GM23338 (cell line): ENCODE measurements around the gene KDM4B. TPM values are rescaled to one million over a fixed set of nuclear protein-coding genes. Genes with fewer than 3 reads are reported as not detected.

ENCODE experiments used
- ATAC-seq: fragments of 200-7000 bp; cut with Tn5 transposase; 3 replicates; pipeline ENCODE4 v1.9.1; 2020
- DNase-seq: peaks from one replicate; pipeline ENCODE4 v3.0.0-alpha.2; 2015; ENCODE audit warnings: low spot score
- H2AFZ ChIP-seq: fragments of 200-600 bp; sonication (generic); 2 replicates; pipeline ENCODE4 v1.8.0; 2016; ENCODE audit warnings: antibody characterized with exemption, mild to moderate bottlenecking, moderate library complexity
- H3F3A ChIP-seq: fragments of 200-600 bp; sonication (generic); replicated peaks from 2 replicates; pipeline ENCODE4 v1.8.0; 2017; ENCODE audit warnings: antibody characterized with exemption, mixed run types, low read depth
- H3K27ac ChIP-seq: fragments of 200-600 bp; sonication (generic); 2 replicates; pipeline ENCODE4 v1.6.1; 2016; ENCODE audit warnings: low read depth
- H3K27me3 ChIP-seq: fragments of 200-600 bp; sonication (generic); 2 replicates; pipeline ENCODE4 v1.8.0; 2016; ENCODE audit warnings: mild to moderate bottlenecking, mixed run types, moderate library complexity; ENCODE audit not compliant: insufficient read depth
- H3K36me3 ChIP-seq: fragments of 200-600 bp; sonication (generic); 2 replicates; pipeline ENCODE4 v1.8.0; 2016; ENCODE audit warnings: mild to moderate bottlenecking; ENCODE audit not compliant: insufficient read depth
- H3K4me1 ChIP-seq: fragments of 200-600 bp; sonication (generic); 2 replicates; pipeline ENCODE4 v1.8.0; 2016; ENCODE audit warnings: mild to moderate bottlenecking, moderate library complexity; ENCODE audit not compliant: insufficient read depth
- H3K4me2 ChIP-seq: fragments of 200-600 bp; sonication (generic); 2 replicates; pipeline ENCODE4 v1.7.1; 2017; ENCODE audit warnings: mixed run types
- H3K4me3 ChIP-seq: fragments of 200-600 bp; sonication (generic); 2 replicates; pipeline ENCODE4 v1.6.1; 2016; ENCODE audit warnings: mixed run types
- H3K79me2 ChIP-seq: fragments of 200-600 bp; sonication (generic); replicated peaks from 2 replicates; pipeline ENCODE4 v1.8.0; 2017; ENCODE audit warnings: mild to moderate bottlenecking; ENCODE audit not compliant: insufficient read depth
- H3K9me2 ChIP-seq: fragments of 200-600 bp; sonication (generic); 2 replicates; pipeline ENCODE4 v1.8.0; 2017; ENCODE audit not compliant: insufficient read depth
- H4K20me1 ChIP-seq: fragments of 200-600 bp; sonication (generic); replicated peaks from 2 replicates; pipeline ENCODE4 v1.8.0; 2017; ENCODE audit warnings: mild to moderate bottlenecking; ENCODE audit not compliant: insufficient read depth
- H3K27ac Mint-ChIP-seq: 2 replicates; pipeline ENCODE4 v1.8.0; 2020; ENCODE audit warnings: inconsistent platforms, mild to moderate bottlenecking, moderate library complexity, mixed read lengths
- H3K27me3 Mint-ChIP-seq: 3 replicates; pipeline ENCODE4 v1.8.0; 2022; ENCODE audit warnings: low read depth, mild to moderate bottlenecking, moderate library complexity, mixed read lengths, inconsistent platforms; ENCODE audit not compliant: insufficient read depth, poor library complexity
- H3K36me3 Mint-ChIP-seq: 3 replicates; pipeline ENCODE4 v1.8.0; 2021; ENCODE audit warnings: low read depth, mild to moderate bottlenecking, inconsistent platforms, moderate library complexity, mixed read lengths
- H3K4me1 Mint-ChIP-seq: 3 replicates; pipeline ENCODE4 v1.8.0; 2020; ENCODE audit warnings: mild to moderate bottlenecking, inconsistent platforms, mixed read lengths
- H3K4me3 Mint-ChIP-seq: 3 replicates; pipeline ENCODE4 v1.8.0; 2021; ENCODE audit warnings: moderate library complexity, mild to moderate bottlenecking, inconsistent platforms, mixed read lengths
- H3K9me3 Mint-ChIP-seq: 3 replicates; pipeline ENCODE4 v1.8.0; 2020; ENCODE audit warnings: moderate library complexity, mild to moderate bottlenecking, inconsistent platforms, mixed read lengths
- CREB1 ChIP-seq: fragments of 250-450 bp; sonication (Bioruptor Pico); IDR thresholded peaks from 2 replicates; pipeline ENCODE4 v1.5.0; 2020; ENCODE audit warnings: low read depth, mild to moderate bottlenecking, moderate library complexity
- EZH2 ChIP-seq: fragments of 200-600 bp; sonication (generic); IDR thresholded peaks from one replicate; pipeline ENCODE4 v1.8.0; 2017; ENCODE audit warnings: antibody characterized with exemption, mild to moderate bottlenecking, low read depth; ENCODE audit not compliant: unreplicated experiment
- EZH2phosphoT487 ChIP-seq: fragments of 200-600 bp; sonication (generic); IDR thresholded peaks from one replicate; pipeline ENCODE4 v1.8.1; 2018; ENCODE audit warnings: antibody characterized with exemption; ENCODE audit not compliant: unreplicated experiment
- JUNB ChIP-seq: IDR thresholded peaks from one replicate; pipeline ENCODE4 v1.6.1; 2016; ENCODE audit warnings: antibody characterized with exemption; ENCODE audit not compliant: unreplicated experiment
- NANOG ChIP-seq: IDR thresholded peaks from 2 replicates; pipeline ENCODE4 v1.6.1; 2016; ENCODE audit warnings: antibody characterized with exemption, borderline replicate concordance
- POLR2AphosphoS5 ChIP-seq: IDR thresholded peaks from 2 replicates; pipeline ENCODE4 v1.6.1; 2016; ENCODE audit warnings: antibody characterized with exemption, low read depth
- STAT1 ChIP-seq: IDR thresholded peaks from one replicate; pipeline ENCODE4 v1.6.1; 2016; ENCODE audit warnings: antibody characterized with exemption; ENCODE audit not compliant: unreplicated experiment
- ZNF114 ChIP-seq: fragments of 250-450 bp; sonication (Bioruptor Pico); IDR thresholded peaks from 2 replicates; pipeline ENCODE4 v1.5.0; 2020; ENCODE audit warnings: mild to moderate bottlenecking, moderate library complexity
- ZNF331 ChIP-seq: fragments of 250-450 bp; sonication (Bioruptor Pico); IDR thresholded peaks from 2 replicates; pipeline ENCODE4 v1.5.0; 2020; ENCODE audit warnings: low read depth, mild to moderate bottlenecking, moderate library complexity
- polyA plus RNA-seq: library from polyadenylated mRNA; unstranded; fragments of >200 nt; fragmentation: Nextera tagmentation; extraction: Ambion mirVana; gene quantifications from 2 replicates; pipeline ENCODE4 v1.2.1, GENCODE V29; 2016
- total RNA-seq: library from RNA; depleted of rRNA; stranded (reverse); fragments of >200 nt; shearing (Covaris generic); gene quantifications from 2 replicates; pipeline ENCODE4 v1.2.3, GENCODE V29; 2014
- TF ChIP-seq, protein P1 (sequence below): IDR thresholded peaks from 2 replicates; pipeline ENCODE4 v1.6.1; 2016; ENCODE audit warnings: antibody characterized with exemption
- TF ChIP-seq, protein P2 (sequence below), 2 experiments: fragments of 200-600 bp in 1 of 2; sonication (generic) in 1 of 2; conservative IDR thresholded peaks; 2 replicates each; pipeline versions ENCODE4 v1.5.1 to v1.6.1; 2016 to 2017; ENCODE audit warnings: antibody characterized with exemption in 2 of 2, low read depth in 2 of 2, mild to moderate bottlenecking in 2 of 2, moderate library complexity in 1 of 2
- TF ChIP-seq, protein P3 (sequence below): IDR thresholded peaks from one replicate; pipeline ENCODE4 v1.6.1; 2018; ENCODE audit warnings: antibody characterized with exemption; ENCODE audit not compliant: unreplicated experiment
- TF ChIP-seq, protein P4 (sequence below): fragments of 250-450 bp; sonication (Bioruptor Pico); IDR thresholded peaks from 2 replicates; pipeline ENCODE4 v1.5.0; 2020; ENCODE audit warnings: mild to moderate bottlenecking, moderate library complexity

KDM4B gene
- total and polyA plus RNA-seq, 2 experiments from 2014 or later: 9.1 to 27.6 TPM

DNA sequence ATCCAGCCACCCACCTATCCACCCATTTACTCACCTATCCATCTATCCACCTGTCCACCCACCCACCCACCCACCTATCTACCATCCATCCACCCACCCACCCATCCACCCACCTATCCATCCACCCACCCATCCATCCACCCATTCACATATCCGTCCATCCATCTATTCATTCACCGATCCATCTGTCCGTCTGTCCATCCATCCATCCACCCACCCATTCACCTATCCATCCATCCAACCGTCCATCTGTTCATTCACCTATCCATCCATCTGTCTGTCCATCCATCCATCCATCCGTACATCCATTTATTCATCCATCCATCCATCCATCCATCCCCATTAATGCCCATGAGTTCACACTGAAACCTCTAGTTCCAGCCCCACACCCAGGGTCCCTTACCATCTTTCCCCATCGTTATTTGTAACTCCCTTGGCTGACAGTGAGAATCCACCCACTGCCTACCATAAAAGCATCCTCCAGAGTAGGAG, 31.3 kb downstream of the KDM4B start:
- TF ChIP-seq, protein P1, sequence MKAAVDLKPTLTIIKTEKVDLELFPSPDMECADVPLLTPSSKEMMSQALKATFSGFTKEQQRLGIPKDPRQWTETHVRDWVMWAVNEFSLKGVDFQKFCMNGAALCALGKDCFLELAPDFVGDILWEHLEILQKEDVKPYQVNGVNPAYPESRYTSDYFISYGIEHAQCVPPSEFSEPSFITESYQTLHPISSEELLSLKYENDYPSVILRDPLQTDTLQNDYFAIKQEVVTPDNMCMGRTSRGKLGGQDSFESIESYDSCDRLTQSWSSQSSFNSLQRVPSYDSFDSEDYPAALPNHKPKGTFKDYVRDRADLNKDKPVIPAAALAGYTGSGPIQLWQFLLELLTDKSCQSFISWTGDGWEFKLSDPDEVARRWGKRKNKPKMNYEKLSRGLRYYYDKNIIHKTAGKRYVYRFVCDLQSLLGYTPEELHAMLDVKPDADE: no peak
- TF ChIP-seq EZH2: no peak
- TF ChIP-seq, protein P2, sequence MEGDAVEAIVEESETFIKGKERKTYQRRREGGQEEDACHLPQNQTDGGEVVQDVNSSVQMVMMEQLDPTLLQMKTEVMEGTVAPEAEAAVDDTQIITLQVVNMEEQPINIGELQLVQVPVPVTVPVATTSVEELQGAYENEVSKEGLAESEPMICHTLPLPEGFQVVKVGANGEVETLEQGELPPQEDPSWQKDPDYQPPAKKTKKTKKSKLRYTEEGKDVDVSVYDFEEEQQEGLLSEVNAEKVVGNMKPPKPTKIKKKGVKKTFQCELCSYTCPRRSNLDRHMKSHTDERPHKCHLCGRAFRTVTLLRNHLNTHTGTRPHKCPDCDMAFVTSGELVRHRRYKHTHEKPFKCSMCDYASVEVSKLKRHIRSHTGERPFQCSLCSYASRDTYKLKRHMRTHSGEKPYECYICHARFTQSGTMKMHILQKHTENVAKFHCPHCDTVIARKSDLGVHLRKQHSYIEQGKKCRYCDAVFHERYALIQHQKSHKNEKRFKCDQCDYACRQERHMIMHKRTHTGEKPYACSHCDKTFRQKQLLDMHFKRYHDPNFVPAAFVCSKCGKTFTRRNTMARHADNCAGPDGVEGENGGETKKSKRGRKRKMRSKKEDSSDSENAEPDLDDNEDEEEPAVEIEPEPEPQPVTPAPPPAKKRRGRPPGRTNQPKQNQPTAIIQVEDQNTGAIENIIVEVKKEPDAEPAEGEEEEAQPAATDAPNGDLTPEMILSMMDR (conservative IDR thresholded peaks at IDR 0.05; ENCODE audit: low read depth in 2 of 2): no peak
- no peak for TF ChIP-seq STAT1
- no peak for TF ChIP-seq CREB1
- TF ChIP-seq, protein P3, sequence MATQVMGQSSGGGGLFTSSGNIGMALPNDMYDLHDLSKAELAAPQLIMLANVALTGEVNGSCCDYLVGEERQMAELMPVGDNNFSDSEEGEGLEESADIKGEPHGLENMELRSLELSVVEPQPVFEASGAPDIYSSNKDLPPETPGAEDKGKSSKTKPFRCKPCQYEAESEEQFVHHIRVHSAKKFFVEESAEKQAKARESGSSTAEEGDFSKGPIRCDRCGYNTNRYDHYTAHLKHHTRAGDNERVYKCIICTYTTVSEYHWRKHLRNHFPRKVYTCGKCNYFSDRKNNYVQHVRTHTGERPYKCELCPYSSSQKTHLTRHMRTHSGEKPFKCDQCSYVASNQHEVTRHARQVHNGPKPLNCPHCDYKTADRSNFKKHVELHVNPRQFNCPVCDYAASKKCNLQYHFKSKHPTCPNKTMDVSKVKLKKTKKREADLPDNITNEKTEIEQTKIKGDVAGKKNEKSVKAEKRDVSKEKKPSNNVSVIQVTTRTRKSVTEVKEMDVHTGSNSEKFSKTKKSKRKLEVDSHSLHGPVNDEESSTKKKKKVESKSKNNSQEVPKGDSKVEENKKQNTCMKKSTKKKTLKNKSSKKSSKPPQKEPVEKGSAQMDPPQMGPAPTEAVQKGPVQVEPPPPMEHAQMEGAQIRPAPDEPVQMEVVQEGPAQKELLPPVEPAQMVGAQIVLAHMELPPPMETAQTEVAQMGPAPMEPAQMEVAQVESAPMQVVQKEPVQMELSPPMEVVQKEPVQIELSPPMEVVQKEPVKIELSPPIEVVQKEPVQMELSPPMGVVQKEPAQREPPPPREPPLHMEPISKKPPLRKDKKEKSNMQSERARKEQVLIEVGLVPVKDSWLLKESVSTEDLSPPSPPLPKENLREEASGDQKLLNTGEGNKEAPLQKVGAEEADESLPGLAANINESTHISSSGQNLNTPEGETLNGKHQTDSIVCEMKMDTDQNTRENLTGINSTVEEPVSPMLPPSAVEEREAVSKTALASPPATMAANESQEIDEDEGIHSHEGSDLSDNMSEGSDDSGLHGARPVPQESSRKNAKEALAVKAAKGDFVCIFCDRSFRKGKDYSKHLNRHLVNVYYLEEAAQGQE: no peak
- no peak for TF ChIP-seq EZH2phosphoT487
- TF ChIP-seq POLR2AphosphoS5: no peak
- no peak for TF ChIP-seq ZNF114
- TF ChIP-seq NANOG: no peak
- TF ChIP-seq JUNB: no peak
- TF ChIP-seq, protein P4, sequence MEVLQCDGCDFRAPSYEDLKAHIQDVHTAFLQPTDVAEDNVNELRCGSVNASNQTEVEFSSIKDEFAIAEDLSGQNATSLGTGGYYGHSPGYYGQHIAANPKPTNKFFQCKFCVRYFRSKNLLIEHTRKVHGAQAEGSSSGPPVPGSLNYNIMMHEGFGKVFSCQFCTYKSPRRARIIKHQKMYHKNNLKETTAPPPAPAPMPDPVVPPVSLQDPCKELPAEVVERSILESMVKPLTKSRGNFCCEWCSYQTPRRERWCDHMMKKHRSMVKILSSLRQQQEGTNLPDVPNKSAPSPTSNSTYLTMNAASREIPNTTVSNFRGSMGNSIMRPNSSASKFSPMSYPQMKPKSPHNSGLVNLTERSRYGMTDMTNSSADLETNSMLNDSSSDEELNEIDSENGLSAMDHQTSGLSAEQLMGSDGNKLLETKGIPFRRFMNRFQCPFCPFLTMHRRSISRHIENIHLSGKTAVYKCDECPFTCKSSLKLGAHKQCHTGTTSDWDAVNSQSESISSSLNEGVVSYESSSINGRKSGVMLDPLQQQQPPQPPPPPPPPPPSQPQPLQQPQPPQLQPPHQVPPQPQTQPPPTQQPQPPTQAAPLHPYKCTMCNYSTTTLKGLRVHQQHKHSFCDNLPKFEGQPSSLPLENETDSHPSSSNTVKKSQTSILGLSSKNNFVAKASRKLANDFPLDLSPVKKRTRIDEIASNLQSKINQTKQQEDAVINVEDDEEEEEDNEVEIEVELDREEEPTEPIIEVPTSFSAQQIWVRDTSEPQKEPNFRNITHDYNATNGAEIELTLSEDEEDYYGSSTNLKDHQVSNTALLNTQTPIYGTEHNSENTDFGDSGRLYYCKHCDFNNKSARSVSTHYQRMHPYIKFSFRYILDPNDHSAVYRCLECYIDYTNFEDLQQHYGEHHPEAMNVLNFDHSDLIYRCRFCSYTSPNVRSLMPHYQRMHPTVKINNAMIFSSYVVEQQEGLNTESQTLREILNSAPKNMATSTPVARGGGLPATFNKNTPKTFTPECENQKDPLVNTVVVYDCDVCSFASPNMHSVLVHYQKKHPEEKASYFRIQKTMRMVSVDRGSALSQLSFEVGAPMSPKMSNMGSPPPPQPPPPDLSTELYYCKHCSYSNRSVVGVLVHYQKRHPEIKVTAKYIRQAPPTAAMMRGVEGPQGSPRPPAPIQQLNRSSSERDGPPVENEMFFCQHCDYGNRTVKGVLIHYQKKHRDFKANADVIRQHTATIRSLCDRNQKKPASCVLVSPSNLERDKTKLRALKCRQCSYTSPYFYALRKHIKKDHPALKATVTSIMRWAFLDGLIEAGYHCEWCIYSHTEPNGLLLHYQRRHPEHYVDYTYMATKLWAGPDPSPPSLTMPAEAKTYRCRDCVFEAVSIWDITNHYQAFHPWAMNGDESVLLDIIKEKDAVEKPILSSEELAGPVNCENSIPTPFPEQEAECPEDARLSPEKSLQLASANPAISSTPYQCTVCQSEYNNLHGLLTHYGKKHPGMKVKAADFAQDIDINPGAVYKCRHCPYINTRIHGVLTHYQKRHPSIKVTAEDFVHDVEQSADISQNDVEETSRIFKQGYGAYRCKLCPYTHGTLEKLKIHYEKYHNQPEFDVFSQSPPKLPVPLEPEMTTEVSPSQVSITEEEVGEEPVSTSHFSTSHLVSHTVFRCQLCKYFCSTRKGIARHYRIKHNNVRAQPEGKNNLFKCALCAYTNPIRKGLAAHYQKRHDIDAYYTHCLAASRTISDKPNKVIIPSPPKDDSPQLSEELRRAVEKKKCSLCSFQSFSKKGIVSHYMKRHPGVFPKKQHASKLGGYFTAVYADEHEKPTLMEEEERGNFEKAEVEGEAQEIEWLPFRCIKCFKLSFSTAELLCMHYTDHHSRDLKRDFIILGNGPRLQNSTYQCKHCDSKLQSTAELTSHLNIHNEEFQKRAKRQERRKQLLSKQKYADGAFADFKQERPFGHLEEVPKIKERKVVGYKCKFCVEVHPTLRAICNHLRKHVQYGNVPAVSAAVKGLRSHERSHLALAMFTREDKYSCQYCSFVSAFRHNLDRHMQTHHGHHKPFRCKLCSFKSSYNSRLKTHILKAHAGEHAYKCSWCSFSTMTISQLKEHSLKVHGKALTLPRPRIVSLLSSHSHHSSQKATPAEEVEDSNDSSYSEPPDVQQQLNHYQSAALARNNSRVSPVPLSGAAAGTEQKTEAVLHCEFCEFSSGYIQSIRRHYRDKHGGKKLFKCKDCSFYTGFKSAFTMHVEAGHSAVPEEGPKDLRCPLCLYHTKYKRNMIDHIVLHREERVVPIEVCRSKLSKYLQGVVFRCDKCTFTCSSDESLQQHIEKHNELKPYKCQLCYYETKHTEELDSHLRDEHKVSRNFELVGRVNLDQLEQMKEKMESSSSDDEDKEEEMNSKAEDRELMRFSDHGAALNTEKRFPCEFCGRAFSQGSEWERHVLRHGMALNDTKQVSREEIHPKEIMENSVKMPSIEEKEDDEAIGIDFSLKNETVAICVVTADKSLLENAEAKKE (CRISPR knock-in tag): no peak
- no peak for TF ChIP-seq ZNF331
- H3K4me1 ChIP-seq: no peaks in the 10 kb centered on the region
- no peak for ATAC-seq
- H4K20me1 ChIP-seq: peaks cover 26% of the 10 kb centered on the region; the same call in 1 of the 2 replicates
- no peak overlapping the region for H3K27ac ChIP-seq
- no peaks in the 10 kb centered on the region for H3K9me2 ChIP-seq
- no peak overlapping the region for H3K4me3 ChIP-seq
- no peaks in the 10 kb centered on the region for H3K36me3 ChIP-seq
- Mint-ChIP-seq H3K27me3 (peaks cover 6% of the 10 kb centered on the region), H3K4me1 (no peaks in the 10 kb centered on the region; the same call in 2 of the 3 replicates), H3K4me3 (no peak overlapping the region), H3K36me3 (no peaks in the 10 kb centered on the region; the same call in 2 of the 3 replicates), H3K27ac (no peak overlapping the region), H3K9me3 (no peaks in the 10 kb centered on the region)
- H3K27me3 ChIP-seq: no peaks in the 10 kb centered on the region
- peaks cover 71% of the 10 kb centered on the region for H3K79me2 ChIP-seq
- H3F3A ChIP-seq: peaks cover 4% of the 10 kb centered on the region; the same call in 1 of the 2 replicates
- DNase-seq: no peak
- H2AFZ ChIP-seq: no peak overlapping the region
- no peak overlapping the region for H3K4me2 ChIP-seq
